RWPE1 (cell line): ENCODE data around the gene LHX2.

Source experiments
- CTCF ChIA-PET: fragments of 350-600 bp; sonication (Branson Sonifier 250); formaldehyde crosslinking; extraction: SDS; loops from one replicate; lab custom pipeline; 2021; lab: Yijun Ruan, JAX
- POLR2A ChIA-PET: fragments of 400-600 bp; formaldehyde crosslinking; extraction: SDS; loops from one replicate; lab custom pipeline; 2020; ENCODE audit warnings: antibody characterized with exemption; ENCODE audit not compliant: low non-redundant PET; lab: Yijun Ruan, JAX
- DNase-seq: peaks from one replicate; pipeline ENCODE4 v3.0.0; 2012; ENCODE audit warnings: low spot score
- H3K27ac ChIP-seq: fragments of 450-650 bp; 2 replicates; pipeline ENCODE4 v1.5.1; 2017
- TF ChIP-seq, protein P1 (sequence below): fragments of 450-650 bp; conservative IDR thresholded peaks from 2 replicates; pipeline ENCODE4 v1.5.1; 2017; ENCODE audit warnings: low read depth, mild to moderate bottlenecking

The LHX2 gene

DNA sequence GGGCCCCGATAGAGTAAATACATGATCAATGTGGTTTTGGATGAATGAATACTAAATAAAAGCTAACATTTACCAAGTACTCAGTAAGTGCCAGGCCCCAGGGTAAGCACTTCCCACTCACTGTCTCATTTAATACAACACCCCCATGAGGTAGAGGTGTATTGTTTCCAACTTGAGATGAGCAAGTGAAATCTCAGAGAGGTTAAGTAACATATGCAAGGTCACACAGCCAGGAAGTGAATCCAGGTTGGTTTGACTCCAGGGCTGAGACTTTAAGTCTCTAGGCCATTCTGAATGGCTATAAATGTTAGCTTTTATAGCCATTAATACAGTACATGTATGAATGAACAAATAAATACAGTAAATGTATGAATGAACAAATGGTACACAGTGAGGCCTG lies 39.4 kb downstream of the LHX2 start:
- no peak for DNase-seq
- TF ChIP-seq, protein P1, sequence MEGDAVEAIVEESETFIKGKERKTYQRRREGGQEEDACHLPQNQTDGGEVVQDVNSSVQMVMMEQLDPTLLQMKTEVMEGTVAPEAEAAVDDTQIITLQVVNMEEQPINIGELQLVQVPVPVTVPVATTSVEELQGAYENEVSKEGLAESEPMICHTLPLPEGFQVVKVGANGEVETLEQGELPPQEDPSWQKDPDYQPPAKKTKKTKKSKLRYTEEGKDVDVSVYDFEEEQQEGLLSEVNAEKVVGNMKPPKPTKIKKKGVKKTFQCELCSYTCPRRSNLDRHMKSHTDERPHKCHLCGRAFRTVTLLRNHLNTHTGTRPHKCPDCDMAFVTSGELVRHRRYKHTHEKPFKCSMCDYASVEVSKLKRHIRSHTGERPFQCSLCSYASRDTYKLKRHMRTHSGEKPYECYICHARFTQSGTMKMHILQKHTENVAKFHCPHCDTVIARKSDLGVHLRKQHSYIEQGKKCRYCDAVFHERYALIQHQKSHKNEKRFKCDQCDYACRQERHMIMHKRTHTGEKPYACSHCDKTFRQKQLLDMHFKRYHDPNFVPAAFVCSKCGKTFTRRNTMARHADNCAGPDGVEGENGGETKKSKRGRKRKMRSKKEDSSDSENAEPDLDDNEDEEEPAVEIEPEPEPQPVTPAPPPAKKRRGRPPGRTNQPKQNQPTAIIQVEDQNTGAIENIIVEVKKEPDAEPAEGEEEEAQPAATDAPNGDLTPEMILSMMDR = no peak
- ChIA-PET CTCF (interaction anchor here (0.8 to 1.9 kb wide), 2 partner anchors 10 to 76 kb away, joined by 3 to 10 read pairs; no protein-coding TSS in a partner anchor), POLR2A (interaction anchor here (0.7 kb wide), 1 partner anchor 707 kb away, joined by 3 read pairs; no protein-coding TSS in a partner anchor)
- H3K27ac ChIP-seq = no peak overlapping the region

DNA sequence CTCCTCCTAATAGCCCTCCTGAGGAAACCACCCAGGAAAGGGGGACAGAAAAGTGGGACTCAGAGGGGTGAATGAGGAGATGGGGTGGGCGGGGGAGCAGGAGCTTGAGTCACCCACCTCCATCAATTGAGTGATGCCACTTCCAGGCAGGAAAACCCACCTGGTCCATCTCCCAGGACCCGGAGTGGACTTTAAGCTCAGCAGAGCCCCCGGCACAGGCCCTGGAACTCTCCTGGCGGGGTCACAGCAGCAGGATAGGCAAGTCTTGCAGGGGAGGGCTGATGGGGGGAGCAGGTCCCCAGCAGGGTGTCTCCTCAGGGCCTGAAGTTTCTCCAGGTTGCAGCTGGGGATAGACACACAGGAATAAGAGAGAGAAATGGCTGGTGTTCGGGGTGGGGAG lies 40.8 kb downstream of the LHX2 start:
- no peak for DNase-seq
- TF ChIP-seq, protein P1 = no peak
- no peak overlapping the region for H3K27ac ChIP-seq
- ChIA-PET POLR2A (no interaction called here), CTCF (no interaction called here)

DNA sequence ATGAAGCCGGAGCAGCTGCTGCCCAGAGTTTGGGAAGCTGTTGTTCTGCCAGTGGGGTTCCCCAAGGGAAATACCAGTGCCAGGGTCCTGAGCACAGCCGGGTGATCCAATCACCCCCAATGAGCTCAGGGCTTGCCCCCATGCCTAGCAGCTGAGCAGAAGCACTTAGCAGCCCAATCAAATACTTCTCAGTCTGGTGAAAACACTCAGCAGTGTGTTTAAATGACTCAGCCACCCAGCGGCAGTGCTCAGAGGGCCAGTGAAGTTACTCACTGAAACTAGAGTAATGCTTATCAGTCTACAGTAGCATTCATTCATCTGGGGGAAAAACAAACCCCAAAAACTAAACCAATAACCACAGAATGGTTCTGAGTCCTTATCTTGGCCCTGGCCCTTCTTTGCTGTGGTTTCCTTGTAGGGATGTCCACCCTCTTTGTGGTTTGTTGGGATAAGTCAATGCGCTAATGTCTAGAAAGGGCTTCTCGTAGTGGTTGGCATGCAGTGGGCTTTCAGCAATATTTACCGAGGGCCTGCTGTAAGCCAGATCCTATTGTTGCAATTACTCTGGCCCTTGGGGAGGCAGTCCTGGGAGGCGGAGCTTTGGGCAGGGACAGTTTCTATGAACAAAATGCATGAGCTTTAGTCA lies 43.1 kb downstream of the LHX2 start:
- TF ChIP-seq, protein P1 = no peak
- ChIA-PET CTCF (interaction anchor here (0.7 to 1.4 kb wide), 3 partner anchors 9 to 14 kb away, joined by 3 to 4 read pairs (median 3); no protein-coding TSS in a partner anchor), POLR2A (no interaction called here)
- DNase-seq = peak; percentile 69
- H3K27ac ChIP-seq = no peak overlapping the region

DNA sequence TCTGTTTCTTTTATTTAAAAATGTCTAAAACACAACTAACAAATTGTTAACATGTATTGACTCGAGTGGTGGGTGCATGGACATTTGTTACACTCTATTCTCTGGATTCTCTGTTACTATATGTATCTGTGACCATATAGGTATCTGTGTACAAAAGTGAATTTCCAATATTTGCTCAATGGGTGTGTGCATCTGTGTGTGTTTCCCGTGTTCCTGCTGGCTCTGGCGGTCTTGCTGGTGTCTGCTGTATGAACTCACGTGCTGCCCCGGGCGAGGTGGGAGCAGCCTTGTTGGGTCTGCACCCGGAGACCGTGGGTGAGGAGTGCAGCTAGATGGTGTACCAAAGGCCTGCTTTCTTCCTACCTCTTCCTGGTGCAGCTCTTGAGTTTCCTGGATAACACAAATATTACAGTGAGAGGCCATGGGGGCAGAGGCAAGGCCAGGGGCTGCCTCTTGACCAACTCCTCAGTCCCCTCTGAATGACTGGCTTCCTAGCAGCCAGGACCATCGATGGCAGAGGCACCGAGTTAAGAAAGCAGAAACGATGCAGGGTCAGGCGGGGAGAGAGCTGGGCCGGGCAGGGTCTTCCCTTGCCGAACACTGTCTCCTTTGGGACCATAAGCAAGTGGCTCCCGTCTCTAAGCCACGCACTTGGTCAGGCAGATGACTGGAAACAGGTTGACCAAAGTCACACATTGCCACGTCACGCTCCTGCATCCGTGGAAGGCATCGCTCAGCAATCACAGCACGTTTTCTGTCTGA lies 49.5 kb downstream of the LHX2 start:
- CTCF ChIA-PET = no interaction called here
- no peak overlapping the region for H3K27ac ChIP-seq
- no peak for DNase-seq
- TF ChIP-seq, protein P1 = no peak
- POLR2A ChIA-PET = no interaction called here

DNA sequence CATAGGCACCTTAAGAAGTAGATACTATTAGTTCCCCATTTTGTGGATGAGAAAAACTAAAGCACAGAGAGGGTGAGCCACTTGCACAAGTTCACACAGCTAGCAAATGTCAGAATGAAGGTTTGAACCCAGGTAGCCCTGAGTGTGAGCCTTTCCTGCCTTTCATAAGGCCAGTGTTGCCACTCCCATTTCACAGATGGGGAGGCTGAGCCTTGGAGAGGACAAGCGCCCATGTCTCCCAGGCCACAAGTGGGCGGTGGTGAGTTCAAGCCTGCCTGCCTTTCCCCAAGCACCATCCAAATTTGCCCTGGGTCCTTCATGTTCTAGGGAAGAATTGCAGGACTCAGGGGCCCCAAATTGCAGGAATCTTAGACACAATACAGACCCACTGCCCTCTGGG lies 50.6 kb downstream of the LHX2 start:
- DNase-seq = no peak
- TF ChIP-seq, protein P1 = no peak
- no peak overlapping the region for H3K27ac ChIP-seq
- CTCF ChIA-PET = no interaction called here
- POLR2A ChIA-PET = no interaction called here

DNA sequence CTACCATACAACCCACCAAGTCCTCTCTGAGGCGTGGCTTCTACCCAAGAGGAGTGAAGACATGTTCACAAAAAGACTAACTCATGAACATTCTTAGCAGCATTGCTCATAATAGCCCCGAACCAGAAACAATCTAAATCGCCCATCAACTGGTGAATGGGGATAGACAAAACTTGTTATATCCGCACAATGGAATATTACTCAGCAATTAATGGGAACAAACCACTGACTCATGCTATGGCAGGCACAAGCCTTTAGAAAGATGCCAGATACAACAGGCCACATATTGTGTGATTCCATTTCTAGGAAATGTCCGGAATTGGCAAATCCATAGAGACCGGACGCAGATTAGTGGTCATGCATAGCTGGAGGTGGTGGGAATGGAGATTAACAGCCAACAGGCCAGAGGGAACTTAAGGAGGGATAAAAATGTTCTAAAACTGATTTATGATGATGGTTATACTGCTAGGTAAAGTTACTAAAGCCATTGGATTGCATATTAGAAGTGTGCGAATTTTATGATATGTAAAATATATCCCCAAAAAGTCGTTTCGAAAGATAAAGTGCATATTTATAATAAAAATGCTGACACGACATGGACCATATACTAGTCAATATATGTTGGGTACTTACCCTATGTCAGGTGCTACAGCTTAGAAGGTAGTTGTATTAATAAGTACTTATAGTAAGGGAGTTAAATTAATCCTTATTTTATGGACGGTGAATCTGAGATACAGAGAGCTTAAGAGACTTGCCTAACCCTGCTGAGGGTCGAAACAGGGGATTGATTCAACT lies 55.4 kb downstream of the LHX2 start:
- CTCF ChIA-PET = no interaction called here
- DNase-seq = no peak
- TF ChIP-seq, protein P1 = no peak
- no peak overlapping the region for H3K27ac ChIP-seq
- POLR2A ChIA-PET = no interaction called here
